ENCODE measurements around the gene SLC25A47. TPM values are rescaled to one million over a fixed set of nuclear protein-coding genes. Genes with fewer than 3 reads are reported as not detected.

The SLC25A47 gene
- total RNA-seq, 1 donor from 2014 or later, result not detected

- no peaks in the 10 kb centered on the region for H3K9me3 ChIP-seq
- H3K4me1 ChIP-seq, result no peaks in the 10 kb centered on the region
- ATAC-seq (no peak), DNase-seq (no peak)
- no peak overlapping the region for H3K4me3 ChIP-seq
- TF ChIP-seq, protein P1, sequence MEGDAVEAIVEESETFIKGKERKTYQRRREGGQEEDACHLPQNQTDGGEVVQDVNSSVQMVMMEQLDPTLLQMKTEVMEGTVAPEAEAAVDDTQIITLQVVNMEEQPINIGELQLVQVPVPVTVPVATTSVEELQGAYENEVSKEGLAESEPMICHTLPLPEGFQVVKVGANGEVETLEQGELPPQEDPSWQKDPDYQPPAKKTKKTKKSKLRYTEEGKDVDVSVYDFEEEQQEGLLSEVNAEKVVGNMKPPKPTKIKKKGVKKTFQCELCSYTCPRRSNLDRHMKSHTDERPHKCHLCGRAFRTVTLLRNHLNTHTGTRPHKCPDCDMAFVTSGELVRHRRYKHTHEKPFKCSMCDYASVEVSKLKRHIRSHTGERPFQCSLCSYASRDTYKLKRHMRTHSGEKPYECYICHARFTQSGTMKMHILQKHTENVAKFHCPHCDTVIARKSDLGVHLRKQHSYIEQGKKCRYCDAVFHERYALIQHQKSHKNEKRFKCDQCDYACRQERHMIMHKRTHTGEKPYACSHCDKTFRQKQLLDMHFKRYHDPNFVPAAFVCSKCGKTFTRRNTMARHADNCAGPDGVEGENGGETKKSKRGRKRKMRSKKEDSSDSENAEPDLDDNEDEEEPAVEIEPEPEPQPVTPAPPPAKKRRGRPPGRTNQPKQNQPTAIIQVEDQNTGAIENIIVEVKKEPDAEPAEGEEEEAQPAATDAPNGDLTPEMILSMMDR (IDR thresholded peaks at IDR 0.05), result no peak
- H3K27me3 ChIP-seq, result no peaks in the 10 kb centered on the region
- peaks cover 9% of the 10 kb centered on the region for H3K36me3 ChIP-seq
- no peak overlapping the region for H3K27ac ChIP-seq
- intact Hi-C loops (cut with DNase I), result no loop called here
Observed at GRCh38 chr14:100328495-100329163, 5.5 kb downstream of the SLC25A47 start.

GRCh38 chr14:100329233-100330006 is 6.3 kb downstream of the SLC25A47 start:
- ATAC-seq (no peak), DNase-seq (no peak)
- Histone ChIP-seq H3K4me1 (no peaks in the 10 kb centered on the region), H3K27me3 (no peaks in the 10 kb centered on the region), H3K27ac (no peak overlapping the region), H3K36me3 (peaks cover 17% of the 10 kb centered on the region), H3K4me3 (no peak overlapping the region), H3K9me3 (no peaks in the 10 kb centered on the region)
- intact Hi-C loops (cut with DNase I), result no loop called here
- TF ChIP-seq, protein P1 (IDR thresholded peaks at IDR 0.05), result no peak

GRCh38 chr14:100330007-100330344 is 6.8 kb downstream of the SLC25A47 start:
- H3K36me3 ChIP-seq, result peaks cover 22% of the 10 kb centered on the region
- no peak overlapping the region for H3K4me3 ChIP-seq
- intact Hi-C loops (cut with DNase I), result no loop called here
- DNase-seq (no peak), ATAC-seq (no peak)
- H3K9me3 ChIP-seq, result no peaks in the 10 kb centered on the region
- TF ChIP-seq, protein P1 (IDR thresholded peaks at IDR 0.05), result no peak
- no peaks in the 10 kb centered on the region for H3K4me1 ChIP-seq
- H3K27ac ChIP-seq, result no peak overlapping the region
- no peaks in the 10 kb centered on the region for H3K27me3 ChIP-seq

DNA sequence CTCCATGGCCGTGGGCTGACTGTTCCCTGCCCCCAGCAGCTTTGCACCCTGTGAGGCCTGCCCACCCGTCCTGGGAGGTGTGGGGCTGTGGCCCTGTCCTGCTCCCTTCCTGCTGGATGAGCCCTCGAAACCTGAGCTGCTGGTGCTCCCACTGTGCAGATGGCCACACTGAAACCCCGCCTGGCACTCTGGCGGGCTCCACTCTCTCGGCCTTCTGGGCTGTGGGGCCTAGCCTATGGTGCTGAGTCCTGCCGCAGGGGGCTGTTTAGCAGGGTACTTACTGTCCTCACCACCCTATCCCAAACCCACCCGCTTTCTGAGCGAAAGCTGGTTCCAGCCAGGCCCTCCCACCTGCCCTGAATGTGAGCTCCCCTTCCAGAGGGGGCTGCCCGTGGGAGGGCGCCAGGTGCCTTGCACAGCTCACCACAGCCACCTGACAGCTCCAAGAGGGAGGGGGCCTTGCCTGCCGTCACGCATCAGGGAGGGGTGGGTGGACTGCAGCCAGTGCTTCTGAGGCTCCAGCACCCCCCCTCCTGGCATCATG is 7.3 kb downstream of the SLC25A47 start:
- TF ChIP-seq, protein P1 (IDR thresholded peaks at IDR 0.05), result no peak
- Histone ChIP-seq H3K9me3 (no peaks in the 10 kb centered on the region), H3K27me3 (no peaks in the 10 kb centered on the region), H3K4me1 (no peaks in the 10 kb centered on the region), H3K4me3 (no peak overlapping the region), H3K36me3 (peaks cover 27% of the 10 kb centered on the region), H3K27ac (no peak overlapping the region)
- ATAC-seq (no peak), DNase-seq (no peak)
- intact Hi-C loops (cut with DNase I), result no loop called here

- DNase-seq (no peak), ATAC-seq (no peak)
- Histone ChIP-seq H3K27me3 (no peaks in the 10 kb centered on the region), H3K4me3 (no peak overlapping the region), H3K36me3 (peaks cover 41% of the 10 kb centered on the region), H3K27ac (no peak overlapping the region), H3K4me1 (no peaks in the 10 kb centered on the region), H3K9me3 (no peaks in the 10 kb centered on the region)
- intact Hi-C loops (cut with DNase I), result no loop called here
- TF ChIP-seq, protein P1 (IDR thresholded peaks at IDR 0.05), result no peak
Observed at GRCh38 chr14:100332071-100332639, 9.0 kb downstream of the SLC25A47 start.
